Inferior parietal cortex (tissue), 1 donor: ENCODE measurements around the gene IFNK.
A peak's percentile ranks its signal among the peaks of the same experiment; 100 is the strongest.

Experiments used
- DNase-seq: peaks from one replicate; pipeline ENCODE4 v3.0.0-alpha.2; 2016; ENCODE audit errors: extremely low spot score

IFNK gene

GRCh38 chr9:27511771-27512170 lies 12.3 kb upstream of the IFNK start:
- no peak for DNase-seq

GRCh38 chr9:27514551-27514950 lies 9.5 kb upstream of the IFNK start:
- no peak for DNase-seq

DNA sequence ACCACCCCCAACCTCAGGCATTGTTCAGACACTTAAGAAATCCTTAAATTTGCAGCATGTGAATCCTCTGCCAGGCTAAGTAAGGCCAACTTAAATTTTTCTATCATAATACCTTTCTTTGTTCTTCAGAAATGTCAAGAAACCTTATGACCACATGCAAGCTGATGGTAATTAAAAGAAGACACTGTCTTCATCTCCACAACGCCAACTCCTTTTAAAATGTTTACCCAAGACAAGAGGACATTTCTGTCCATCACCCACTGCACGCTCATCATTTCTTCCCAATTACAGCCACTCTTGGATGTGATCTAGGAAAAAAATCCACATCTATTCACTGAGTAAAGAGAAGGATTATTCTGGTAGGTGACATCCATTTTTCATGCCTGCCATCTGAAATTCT lies 6.1 kb upstream of the IFNK start:
- no peak for DNase-seq

DNA sequence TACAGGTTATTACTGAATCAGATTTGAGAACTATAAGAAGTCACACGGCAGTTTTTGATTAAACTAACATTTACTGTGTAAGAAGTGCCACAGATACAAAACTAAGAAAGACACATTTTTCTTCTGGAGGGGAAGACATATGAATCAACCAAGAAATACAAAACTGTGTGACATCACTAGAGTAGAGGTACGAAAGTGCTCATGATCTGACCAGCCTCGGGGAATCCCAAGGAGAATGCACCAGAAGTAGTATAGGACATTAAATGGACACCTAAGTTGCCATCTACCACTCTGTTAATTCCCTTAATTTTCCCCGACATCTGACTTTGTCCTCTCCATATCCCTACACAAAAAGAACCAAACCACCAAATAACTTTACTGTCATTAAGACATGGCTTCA lies 5.3 kb upstream of the IFNK start:
- DNase-seq: no peak

DNA sequence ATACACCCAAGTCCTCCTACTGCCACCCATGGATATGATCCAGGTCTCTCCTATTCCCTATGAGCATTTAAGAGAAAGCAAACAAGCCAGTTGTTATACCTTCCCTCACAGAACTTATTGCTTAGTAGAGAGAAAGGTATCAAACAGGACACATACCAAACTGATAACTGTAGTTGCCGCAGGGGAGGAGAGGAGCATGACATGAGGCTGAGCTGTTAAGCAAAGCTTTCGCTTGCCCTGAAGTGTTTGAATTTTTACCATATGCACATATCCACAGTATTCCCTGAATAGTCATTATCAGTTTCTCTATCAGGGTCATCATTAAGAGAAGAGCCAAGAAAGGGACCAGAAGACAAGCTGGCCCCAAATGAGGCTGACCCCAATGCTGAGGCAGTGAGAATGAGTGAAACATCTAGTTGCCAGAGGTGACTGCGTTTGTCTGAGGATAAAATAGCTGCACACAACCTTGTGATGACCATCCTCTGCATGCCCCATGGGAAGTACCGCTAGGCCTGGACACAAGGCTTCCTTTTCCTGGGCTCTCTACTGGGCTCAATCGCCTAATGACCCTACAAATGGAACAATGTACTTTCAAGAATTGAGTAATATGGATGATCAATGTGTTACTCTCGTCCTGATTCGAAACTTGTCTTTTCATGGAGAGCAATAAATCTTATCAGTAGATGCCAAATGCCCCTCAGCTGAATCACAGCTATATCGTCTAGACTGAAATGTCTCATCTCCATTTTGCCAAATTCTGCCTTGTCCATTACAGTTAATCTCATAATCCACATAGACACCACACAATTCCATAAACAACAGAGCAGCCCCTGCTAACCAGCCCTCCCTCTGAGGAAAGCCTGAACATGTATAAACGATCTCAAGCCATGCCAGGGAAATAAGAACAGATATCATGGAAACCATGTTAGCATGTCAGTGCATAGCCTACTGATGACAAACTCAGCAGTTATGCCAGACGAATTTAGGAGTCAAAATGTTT lies 4.3 kb upstream of the IFNK start:
- DNase-seq: no peak

GRCh38 chr9:27520986-27521385 lies 3.1 kb upstream of the IFNK start:
- DNase-seq: no peak

DNA sequence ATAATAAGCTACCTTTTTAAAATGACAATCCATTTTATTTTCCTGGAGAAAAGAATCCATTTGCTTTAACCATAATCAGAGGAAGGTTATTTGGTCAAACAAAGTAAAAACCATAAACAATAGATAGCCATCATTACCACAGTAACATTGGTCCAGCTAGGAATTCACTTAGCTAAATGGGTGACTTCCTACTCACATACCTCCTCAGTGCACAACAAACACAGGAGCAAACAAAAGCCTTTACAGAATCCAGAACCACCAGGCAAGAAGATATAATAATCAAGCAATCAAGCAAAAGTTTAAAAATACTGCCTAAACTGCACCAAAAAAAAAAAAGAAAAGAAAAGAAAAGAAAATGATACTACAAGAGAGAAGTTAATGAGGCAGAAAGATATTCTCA lies 949 bp upstream of the IFNK start:
- no peak for DNase-seq

- no peak for DNase-seq
Observed at GRCh38 chr9:27527702-27528075, 3.6 kb downstream of the IFNK start.

GRCh38 chr9:27528076-27528885 lies 4.2 kb downstream of the IFNK start:
- no peak for DNase-seq

DNA sequence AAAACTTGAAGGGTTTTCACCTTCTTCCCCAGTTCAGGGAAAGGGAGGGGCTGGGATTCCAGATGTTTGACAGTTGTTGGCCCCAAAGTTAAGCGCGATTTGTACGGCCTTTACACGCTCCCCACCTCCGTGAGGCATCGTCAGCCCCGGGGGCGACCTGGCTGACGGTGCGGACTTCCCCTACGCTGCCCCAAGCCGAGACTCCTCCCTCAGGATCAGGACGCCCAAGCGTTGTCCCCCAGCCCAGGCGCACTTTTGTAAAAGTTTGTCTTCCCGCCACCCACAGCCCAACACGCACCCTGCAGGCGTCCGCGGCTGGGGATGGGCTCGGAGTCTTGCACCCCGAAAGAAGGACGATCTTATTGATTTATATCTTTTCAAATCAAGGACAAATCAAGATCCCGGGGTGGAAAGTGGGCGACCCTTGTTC lies 4.8 kb downstream of the IFNK start:
- no peak for DNase-seq

- DNase-seq: peak; percentile 88
Observed at GRCh38 chr9:27529316-27530278, 5.5 kb downstream of the IFNK start, which contains the start of gene MOB3B. MOB3B (minus strand) TSS chr9:27529814; CDS start chr9:27455550, 74,264 bp downstream.

DNA sequence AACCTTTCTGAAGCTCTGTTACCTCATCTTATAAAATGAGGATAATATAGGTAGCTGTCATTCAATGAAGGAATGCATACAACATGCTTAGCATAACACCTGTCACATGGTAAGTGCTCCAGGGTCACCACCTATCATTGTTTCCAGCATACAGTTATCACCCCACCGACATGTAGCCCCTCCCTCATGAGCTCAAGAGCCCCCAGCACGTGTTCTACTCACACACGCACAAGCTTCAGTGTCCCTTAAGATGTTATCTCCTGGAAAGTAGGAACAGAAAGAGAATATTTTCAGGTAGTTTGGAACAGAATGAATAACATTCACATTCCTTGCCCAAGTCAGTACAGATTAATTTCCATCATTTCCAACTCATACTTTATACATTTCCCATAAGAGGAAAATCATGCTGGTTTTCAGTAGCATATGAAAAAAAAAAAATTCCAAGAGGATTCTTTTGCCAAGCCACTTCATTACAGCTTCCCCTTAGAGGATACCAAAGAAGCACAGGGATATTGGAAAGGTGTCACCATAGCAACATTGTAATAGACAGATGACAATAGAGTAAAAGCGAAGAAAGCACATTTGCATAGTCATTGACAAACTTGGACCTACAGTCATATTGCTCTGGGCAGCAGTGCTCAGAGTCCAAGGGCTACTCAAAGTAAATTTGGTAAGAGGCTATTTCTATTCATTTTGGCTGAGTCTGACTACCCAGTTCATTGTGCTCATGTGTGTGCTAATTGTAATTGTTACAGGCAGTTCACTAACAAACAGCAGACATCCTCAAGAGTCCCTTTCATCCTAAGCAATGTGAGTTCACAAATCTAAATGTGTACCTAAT lies 7.0 kb downstream of the IFNK start:
- no peak for DNase-seq

- no peak for DNase-seq
Observed at GRCh38 chr9:27532046-27532445, 8.0 kb downstream of the IFNK start.

- DNase-seq: no peak
Observed at GRCh38 chr9:27533311-27533710, 9.2 kb downstream of the IFNK start.

DNA sequence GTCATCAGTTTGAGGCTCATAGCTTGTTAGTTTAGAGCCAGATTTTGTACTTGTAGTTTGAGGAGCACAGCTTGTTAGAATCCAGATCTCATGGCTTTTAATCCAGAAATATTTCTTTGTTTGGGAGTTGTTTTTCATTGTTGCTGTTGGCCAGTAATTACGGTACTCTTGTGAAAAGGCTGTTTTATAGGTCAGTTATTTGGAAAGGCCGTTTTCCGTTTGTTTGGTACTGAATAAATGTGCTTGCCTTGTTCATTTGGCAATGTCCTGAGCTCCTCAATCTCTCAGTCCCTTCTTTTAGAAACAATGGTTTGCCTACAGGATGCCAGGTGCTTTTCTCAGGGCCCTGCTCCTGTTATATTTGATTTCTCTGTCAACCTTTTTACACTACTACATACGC lies 10.0 kb downstream of the IFNK start:
- DNase-seq: no peak

- no peak for DNase-seq
Observed at GRCh38 chr9:27534658-27535209, 10.6 kb downstream of the IFNK start.

DNA sequence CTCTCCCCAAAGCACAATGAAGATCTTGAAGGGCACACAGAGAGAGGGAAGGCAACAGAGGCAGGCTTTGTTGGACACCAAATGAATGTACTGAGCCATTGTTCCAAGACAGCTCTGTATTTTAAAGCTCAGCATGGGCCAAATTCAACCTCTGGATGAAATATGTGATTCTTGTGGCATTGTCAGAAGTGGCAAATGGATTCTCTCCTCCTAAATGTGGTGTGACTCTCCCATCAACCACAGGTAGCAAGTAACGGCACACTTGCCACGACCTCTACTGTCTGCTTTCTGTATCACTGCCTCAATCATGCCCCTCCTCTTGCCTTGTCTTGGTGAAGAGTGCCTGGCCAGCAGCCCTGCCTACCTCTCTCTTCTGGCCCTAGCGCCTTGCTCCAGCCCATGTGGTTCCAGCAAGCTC lies 11.6 kb downstream of the IFNK start:
- DNase-seq: no peak

DNA sequence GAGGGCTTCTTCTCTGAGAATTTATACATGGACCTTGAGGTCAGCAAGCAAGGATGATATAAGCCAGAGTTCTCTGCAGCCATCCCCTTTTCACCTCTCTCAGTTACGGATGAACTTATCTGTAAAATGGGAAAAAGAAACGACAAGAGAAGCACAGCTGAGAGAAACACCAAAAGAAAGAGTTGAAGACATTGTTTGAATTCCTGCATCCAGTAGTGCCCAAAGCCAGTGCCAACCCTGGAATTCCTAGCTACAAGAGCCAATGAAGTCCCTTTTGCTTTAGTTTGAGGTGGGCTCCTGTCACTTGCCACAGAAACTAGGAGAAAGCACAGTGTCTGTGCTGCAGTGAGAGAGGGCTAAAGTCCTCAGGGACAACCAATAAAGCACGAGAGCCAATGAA lies 12.1 kb downstream of the IFNK start:
- DNase-seq: no peak

GRCh38 chr9:27537027-27537435 lies 12.9 kb downstream of the IFNK start:
- no peak for DNase-seq

DNA sequence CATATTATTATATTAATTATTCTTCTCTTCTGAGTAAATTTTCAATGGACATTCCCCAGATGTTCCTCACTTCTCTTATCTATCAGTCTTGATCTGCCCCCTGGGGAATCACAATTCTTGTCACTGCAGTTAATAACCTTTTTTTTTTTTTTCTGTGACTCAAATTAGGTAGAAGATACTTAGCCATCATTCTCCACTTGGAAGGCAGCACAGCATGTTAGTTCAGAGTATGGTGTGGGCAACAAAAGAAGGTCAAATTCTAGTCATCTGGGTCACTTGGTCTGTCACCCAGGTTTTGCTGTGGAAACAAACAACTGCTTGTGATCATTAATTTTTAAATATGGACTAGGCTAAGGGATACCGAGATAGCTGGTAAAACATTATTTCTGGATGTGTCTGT lies 13.7 kb downstream of the IFNK start:
- no peak for DNase-seq
